ENCODE measurements around the gene ICAM5. TPM values are rescaled to one million over a fixed set of nuclear protein-coding genes. Genes with fewer than 3 reads are reported as not detected.

ICAM5 gene
- total RNA-seq, 1 donor, result 11.7 TPM

GRCh38 chr19:10259162-10259905 lies 30.4 kb upstream of the ICAM5 start:
- DNase-seq (ENCODE audit: low read depth), result peak; percentile 83
- peak; percentile 80 for TF ChIP-seq CTCF (IDR thresholded peaks at IDR 0.05; ENCODE audit: insufficient read depth, low read depth, low read length)
- H3K4me3 ChIP-seq (ENCODE audit: low read depth, low read length), result no peak overlapping the region

- TF ChIP-seq CTCF (IDR thresholded peaks at IDR 0.05; ENCODE audit: insufficient read depth, low read depth, low read length), result no peak
- no peak overlapping the region for H3K4me3 ChIP-seq (ENCODE audit: low read depth, low read length)
- no peak for DNase-seq (ENCODE audit: low read depth)
These were observed 29.6 kb upstream of the ICAM5 start for GRCh38 chr19:10260141-10260584.

DNA sequence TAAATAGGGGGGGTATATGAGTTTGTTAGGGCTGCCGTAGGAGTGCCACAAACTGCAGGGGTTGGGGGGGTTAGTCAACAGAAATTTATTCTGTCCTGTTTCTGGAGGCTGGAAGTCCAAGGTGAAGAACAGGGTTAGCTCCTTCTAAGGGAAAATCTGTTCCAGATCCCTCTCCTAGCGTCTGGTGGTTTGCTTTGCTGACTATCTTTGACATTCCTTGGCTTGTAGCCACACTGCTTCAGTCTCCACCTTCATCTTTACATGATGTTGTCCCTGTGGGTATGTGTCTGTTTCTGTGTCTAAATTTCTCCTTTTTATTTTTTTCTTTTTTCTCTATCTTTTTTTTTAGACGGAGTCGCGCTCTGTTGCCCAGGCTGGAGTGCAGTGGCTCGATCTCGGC lies 27.0 kb upstream of the ICAM5 start:
- no peak for DNase-seq (ENCODE audit: low read depth)

GRCh38 chr19:10266706-10267105 lies 23.0 kb upstream of the ICAM5 start:
- H3K4me3 ChIP-seq (ENCODE audit: low read depth, low read length), result no peak overlapping the region
- no peak for TF ChIP-seq CTCF (IDR thresholded peaks at IDR 0.05; ENCODE audit: insufficient read depth, low read depth, low read length)
- no peak for DNase-seq (ENCODE audit: low read depth)

More for the DNA sequence above, 27.0 kb upstream of the ICAM5 start:
- H3K4me3 ChIP-seq (ENCODE audit: low read depth, low read length), result no peak overlapping the region
- no peak for TF ChIP-seq CTCF (IDR thresholded peaks at IDR 0.05; ENCODE audit: insufficient read depth, low read depth, low read length)

- DNase-seq (ENCODE audit: low read depth), result no peak
- TF ChIP-seq CTCF (IDR thresholded peaks at IDR 0.05; ENCODE audit: insufficient read depth, low read depth, low read length), result no peak
- no peak overlapping the region for H3K4me3 ChIP-seq (ENCODE audit: low read depth, low read length)
These were observed 21.7 kb upstream of the ICAM5 start for GRCh38 chr19:10268071-10268470.

- peak overlapping the region; percentile 51 for H3K4me3 ChIP-seq (ENCODE audit: low read depth, low read length)
- TF ChIP-seq CTCF (IDR thresholded peaks at IDR 0.05; ENCODE audit: insufficient read depth, low read depth, low read length), result peak; percentile 92
- peak; percentile 73 for DNase-seq (ENCODE audit: low read depth)
These were observed 20.2 kb upstream of the ICAM5 start for GRCh38 chr19:10269333-10270179.

All from fibroblast of villous mesenchyme (primary cell).